ENCODE results near the gene TMEM198. TPM values are rescaled to one million over a fixed set of nuclear protein-coding genes. Genes with fewer than 3 reads are reported as not detected.

Gene TMEM198
- total and polyA plus RNA-seq, 9 of the 15 experiments (the other 6 are each of a cell fraction or from before 2014, with no cell fraction given), result 0.03 to 3.8 (median 1.0) TPM

DNA sequence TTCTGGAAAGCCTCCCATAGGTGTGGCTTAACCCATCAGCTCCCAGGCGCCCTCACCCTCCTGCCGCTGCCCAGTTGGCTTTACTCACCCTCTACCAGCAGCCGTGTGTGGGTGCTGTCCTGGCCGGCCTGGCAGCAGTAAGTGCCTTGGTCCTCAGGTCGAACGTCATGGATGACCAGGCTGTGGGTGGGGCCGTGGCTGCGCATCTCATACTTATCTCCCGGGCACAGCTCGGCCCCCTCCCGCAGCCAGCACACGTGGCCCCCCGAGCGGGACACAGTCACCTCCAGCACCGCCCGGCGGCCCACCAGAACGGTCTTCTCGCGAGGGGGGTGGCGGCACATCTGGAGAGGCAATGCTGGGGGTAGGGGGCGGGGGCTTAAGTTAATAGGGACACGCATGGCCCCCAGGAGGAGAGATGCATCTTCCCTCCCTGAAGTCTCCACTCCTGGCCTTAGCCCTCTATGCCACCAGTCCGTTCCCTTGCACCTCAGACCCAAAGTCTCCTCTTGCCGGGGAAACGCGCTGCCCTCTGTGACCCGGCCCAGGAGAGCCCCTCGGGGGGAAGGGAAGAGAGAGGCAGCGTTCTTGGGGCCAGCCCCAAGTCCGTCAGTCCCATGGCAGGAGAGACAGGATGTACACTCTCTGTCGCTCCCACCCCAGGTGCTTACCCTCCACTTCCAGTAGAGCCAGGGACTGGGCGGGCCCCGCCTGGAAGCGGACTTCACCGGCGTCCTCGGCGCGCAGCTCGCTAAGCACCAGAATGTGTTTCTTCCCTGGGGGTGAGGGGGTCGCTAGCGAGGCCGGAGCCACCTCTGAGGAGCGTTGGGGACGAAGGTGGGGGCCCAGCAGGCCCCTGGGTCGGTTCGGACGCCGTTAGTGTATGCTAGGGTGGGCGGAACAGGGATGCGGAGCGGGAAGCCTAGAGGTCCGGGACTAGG is 7.9 kb downstream of the TMEM198 start (continued):
- TF ChIP-seq, protein P1, sequence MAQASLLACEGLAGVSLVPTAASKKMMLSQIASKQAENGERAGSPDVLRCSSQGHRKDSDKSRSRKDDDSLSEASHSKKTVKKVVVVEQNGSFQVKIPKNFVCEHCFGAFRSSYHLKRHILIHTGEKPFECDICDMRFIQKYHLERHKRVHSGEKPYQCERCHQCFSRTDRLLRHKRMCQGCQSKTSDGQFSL (CRISPR knock-in tag; IDR thresholded peaks at IDR 0.05), result no peak
- TF ChIP-seq, protein P1 (tag; IDR thresholded peaks at IDR 0.05), result no peak
- TF ChIP-seq POU5F1 (IDR thresholded peaks at IDR 0.05; ENCODE audit: borderline replicate concordance, low read depth, low read length, partially characterized antibody), result no peak
- TF ChIP-seq CBX3 (IDR thresholded peaks at IDR 0.05; ENCODE audit: borderline replicate concordance in 1 of 2, low read length in 2 of 2), result no peak
- TF ChIP-seq JUNB (CRISPR knock-in tag; conservative IDR thresholded peaks at IDR 0.05), result no peak
- TF ChIP-seq ZNF668 (CRISPR knock-in tag; IDR thresholded peaks at IDR 0.05), result no peak
- TF ChIP-seq NFE2L1 (tag; IDR thresholded peaks at IDR 0.05; ENCODE audit: borderline replicate concordance, low read depth), result no peak
- TF ChIP-seq NFXL1 (CRISPR knock-in tag; IDR thresholded peaks at IDR 0.05), result no peak
- no peak for TF ChIP-seq ZNF311 (CRISPR knock-in tag; IDR thresholded peaks at IDR 0.05)
- TF ChIP-seq YY1 (IDR thresholded peaks at IDR 0.05; ENCODE audit: borderline replicate concordance in 1 of 3, control insufficient read depth in 1 of 3, extremely low read depth in 1 of 3, insufficient read depth in 3 of 3, insufficient read length in 1 of 3, insufficient replicate concordance in 2 of 3, low read depth in 1 of 3, low read length in 2 of 3), result no peak
- TF ChIP-seq USF1 (CRISPR knock-in tag; IDR thresholded peaks at IDR 0.05), result 0 out of 2 replicates have a peak, but pooled peaks have one; percentile 14
- no peak for TF ChIP-seq MCM5 (IDR thresholded peaks at IDR 0.05; ENCODE audit: low read depth)
- TF ChIP-seq ZNF551 (CRISPR knock-in tag; IDR thresholded peaks at IDR 0.05), result no peak
- TF ChIP-seq ZFX (CRISPR knock-in tag; IDR thresholded peaks at IDR 0.05), result no peak
- no peak for TF ChIP-seq E2F1 (CRISPR knock-in tag; IDR thresholded peaks at IDR 0.05)
- TF ChIP-seq RB1 (IDR thresholded peaks at IDR 0.05; ENCODE audit: low read depth), result no peak
- no peak for TF ChIP-seq ZC3H8 (IDR thresholded peaks at IDR 0.05)
- peak; percentile 48 for TF ChIP-seq CBFA2T3 (IDR thresholded peaks at IDR 0.05)
- no peak for TF ChIP-seq MAFK (IDR thresholded peaks at IDR 0.05; ENCODE audit: low read length)
- TF ChIP-seq KDM2B (CRISPR knock-in tag; IDR thresholded peaks at IDR 0.05), result 0 out of 2 replicates have a peak, but pooled peaks have one; percentile 28
- peak; percentile 55 for TF ChIP-seq POLR2G (IDR thresholded peaks at IDR 0.05; ENCODE audit: low read depth, low read length)
- TF ChIP-seq RUNX1 (IDR thresholded peaks at IDR 0.05; ENCODE audit: low read depth), result no peak
- no peak for TF ChIP-seq ZNF175 (CRISPR knock-in tag; IDR thresholded peaks at IDR 0.05; ENCODE audit: low read depth)
- TF ChIP-seq TBL1XR1 (IDR thresholded peaks at IDR 0.05; ENCODE audit: low read length in 2 of 2), result no peak
- TF ChIP-seq ZNF75A (CRISPR knock-in tag; IDR thresholded peaks at IDR 0.05), result no peak
- no peak for TF ChIP-seq ZNF699 (CRISPR knock-in tag; IDR thresholded peaks at IDR 0.05; ENCODE audit: insufficient replicate concordance)
- no peak for TF ChIP-seq EZH2 (IDR thresholded peaks at IDR 0.05; ENCODE audit: borderline replicate concordance, low read depth, low read length)

All from K562 (cell line).